Measurements from ENCODE around the gene ZNF311. TPM values are rescaled to one million over a fixed set of nuclear protein-coding genes. Genes with fewer than 3 reads are reported as not detected.
"Not testable (repeated sequence)": the region's sequence is repeated elsewhere in the genome, so short reads cannot be mapped to it uniquely, and the experiment has no call there.

The ZNF311 gene
- total RNA-seq, 2 donors from 2014 or later, result 1.9 to 4.3 TPM

DNA sequence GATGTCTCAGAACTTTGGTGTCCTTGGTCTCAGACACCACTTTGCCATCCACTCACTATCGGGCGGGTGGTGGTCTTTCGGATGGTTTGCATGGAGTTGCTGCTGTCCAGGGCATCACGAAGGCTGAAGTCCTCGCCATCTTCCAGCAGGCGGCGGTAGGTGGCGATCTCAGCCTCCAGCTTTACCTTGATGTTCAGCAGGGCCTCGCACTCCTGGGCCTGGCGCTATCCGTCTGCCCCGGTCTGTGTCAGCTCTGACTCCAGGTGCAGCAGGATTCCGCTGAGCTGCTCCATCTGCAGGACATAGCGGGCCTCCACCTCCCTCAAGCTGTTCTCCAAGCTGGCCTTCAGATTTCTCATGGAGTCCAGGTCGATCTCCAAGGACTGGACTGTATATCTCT, 36.0 kb downstream of the ZNF311 start:
- H3K4me1 ChIP-seq (replicated peaks), result no peaks in the 10 kb centered on the region
- no peak for DNase-seq (ENCODE audit: low spot score)
- H3K27ac ChIP-seq, result no peak overlapping the region
- intact Hi-C loops (cut with DNase I), result no loop called here
- 72% methylated on average over 15 of the region's 15 CpGs for WGBS
- TF ChIP-seq POLR2AphosphoS5 (IDR thresholded peaks at IDR 0.05) (no peak), POLR2A (IDR thresholded peaks at IDR 0.05) (no peak)
- TF ChIP-seq, protein P1, sequence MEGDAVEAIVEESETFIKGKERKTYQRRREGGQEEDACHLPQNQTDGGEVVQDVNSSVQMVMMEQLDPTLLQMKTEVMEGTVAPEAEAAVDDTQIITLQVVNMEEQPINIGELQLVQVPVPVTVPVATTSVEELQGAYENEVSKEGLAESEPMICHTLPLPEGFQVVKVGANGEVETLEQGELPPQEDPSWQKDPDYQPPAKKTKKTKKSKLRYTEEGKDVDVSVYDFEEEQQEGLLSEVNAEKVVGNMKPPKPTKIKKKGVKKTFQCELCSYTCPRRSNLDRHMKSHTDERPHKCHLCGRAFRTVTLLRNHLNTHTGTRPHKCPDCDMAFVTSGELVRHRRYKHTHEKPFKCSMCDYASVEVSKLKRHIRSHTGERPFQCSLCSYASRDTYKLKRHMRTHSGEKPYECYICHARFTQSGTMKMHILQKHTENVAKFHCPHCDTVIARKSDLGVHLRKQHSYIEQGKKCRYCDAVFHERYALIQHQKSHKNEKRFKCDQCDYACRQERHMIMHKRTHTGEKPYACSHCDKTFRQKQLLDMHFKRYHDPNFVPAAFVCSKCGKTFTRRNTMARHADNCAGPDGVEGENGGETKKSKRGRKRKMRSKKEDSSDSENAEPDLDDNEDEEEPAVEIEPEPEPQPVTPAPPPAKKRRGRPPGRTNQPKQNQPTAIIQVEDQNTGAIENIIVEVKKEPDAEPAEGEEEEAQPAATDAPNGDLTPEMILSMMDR (IDR thresholded peaks at IDR 0.05), result no peak
- H3K4me3 ChIP-seq, result no peak overlapping the region
- no peaks in the 10 kb centered on the region for H3K36me3 ChIP-seq
- H3K9me3 ChIP-seq, result no peaks in the 10 kb centered on the region
- H3K27me3 ChIP-seq (replicated peaks; ENCODE audit: insufficient read depth), result no peaks in the 10 kb centered on the region

DNA sequence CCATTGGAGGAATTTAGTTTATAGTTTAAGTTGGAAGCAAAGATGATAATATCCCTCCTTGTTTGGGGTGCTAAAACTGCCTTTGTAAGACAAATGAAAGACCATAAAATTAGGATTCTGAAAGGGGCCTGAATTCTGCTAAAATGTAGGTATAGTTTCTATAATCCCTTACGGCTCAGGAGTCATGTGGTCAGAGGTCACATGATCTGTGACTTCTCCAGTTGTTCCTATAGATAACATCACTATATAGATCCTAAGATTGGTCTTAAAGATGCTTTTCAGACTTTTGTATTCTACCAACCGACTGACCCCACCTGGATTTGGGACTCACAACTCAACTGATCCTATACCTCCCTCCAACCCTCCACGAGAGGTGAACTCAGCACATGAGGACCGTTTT, 36.6 kb downstream of the ZNF311 start:
- Histone ChIP-seq H3K4me1 (replicated peaks) (no peaks in the 10 kb centered on the region), H3K27me3 (replicated peaks; ENCODE audit: insufficient read depth) (no peaks in the 10 kb centered on the region), H3K4me3 (no peak overlapping the region), H3K27ac (no peak overlapping the region), H3K9me3 (no peaks in the 10 kb centered on the region), H3K36me3 (no peaks in the 10 kb centered on the region)
- no peak for TF ChIP-seq POLR2AphosphoS5 (IDR thresholded peaks at IDR 0.05)
- TF ChIP-seq POLR2A (IDR thresholded peaks at IDR 0.05), result no peak
- TF ChIP-seq, protein P1 (IDR thresholded peaks at IDR 0.05), result no peak
- DNase-seq (ENCODE audit: low spot score), result no peak
- intact Hi-C loops (cut with DNase I), result no loop called here
- 88% methylated on average over 4 of the region's 4 CpGs for WGBS

DNA sequence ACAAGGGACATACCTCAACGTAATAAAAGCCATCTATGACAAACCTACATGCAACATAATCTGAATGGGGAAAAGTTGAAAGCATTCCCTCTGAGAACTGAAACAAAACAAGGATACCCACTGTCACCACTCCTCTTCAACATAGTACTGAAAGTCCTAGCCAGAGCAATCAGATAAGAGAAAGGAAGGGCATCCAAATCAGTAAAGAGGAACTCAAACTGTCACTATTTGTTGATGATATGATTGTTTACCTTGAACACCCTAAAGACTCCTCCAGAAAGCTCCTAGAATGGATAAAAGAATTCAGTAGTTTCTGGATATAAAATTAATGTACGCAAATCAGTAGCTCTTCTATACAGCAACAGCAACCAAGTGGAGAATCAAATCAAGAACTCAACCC, 39.4 kb downstream of the ZNF311 start:
- H3K9me3 ChIP-seq, result no peaks in the 10 kb centered on the region
- TF ChIP-seq POLR2A (IDR thresholded peaks at IDR 0.05) (no peak), POLR2AphosphoS5 (IDR thresholded peaks at IDR 0.05) (no peak)
- TF ChIP-seq, protein P1 (IDR thresholded peaks at IDR 0.05), result no peak
- no peak overlapping the region for H3K27ac ChIP-seq
- H3K36me3 ChIP-seq, result no peaks in the 10 kb centered on the region
- DNase-seq (ENCODE audit: low spot score), result no peak
- intact Hi-C loops (cut with DNase I), result no loop called here
- no peak overlapping the region for H3K4me3 ChIP-seq
- WGBS, result 84% methylated on average over 2 of the region's 2 CpGs
- H3K4me1 ChIP-seq (replicated peaks), result no peaks in the 10 kb centered on the region
- no peaks in the 10 kb centered on the region for H3K27me3 ChIP-seq (replicated peaks; ENCODE audit: insufficient read depth)

DNA sequence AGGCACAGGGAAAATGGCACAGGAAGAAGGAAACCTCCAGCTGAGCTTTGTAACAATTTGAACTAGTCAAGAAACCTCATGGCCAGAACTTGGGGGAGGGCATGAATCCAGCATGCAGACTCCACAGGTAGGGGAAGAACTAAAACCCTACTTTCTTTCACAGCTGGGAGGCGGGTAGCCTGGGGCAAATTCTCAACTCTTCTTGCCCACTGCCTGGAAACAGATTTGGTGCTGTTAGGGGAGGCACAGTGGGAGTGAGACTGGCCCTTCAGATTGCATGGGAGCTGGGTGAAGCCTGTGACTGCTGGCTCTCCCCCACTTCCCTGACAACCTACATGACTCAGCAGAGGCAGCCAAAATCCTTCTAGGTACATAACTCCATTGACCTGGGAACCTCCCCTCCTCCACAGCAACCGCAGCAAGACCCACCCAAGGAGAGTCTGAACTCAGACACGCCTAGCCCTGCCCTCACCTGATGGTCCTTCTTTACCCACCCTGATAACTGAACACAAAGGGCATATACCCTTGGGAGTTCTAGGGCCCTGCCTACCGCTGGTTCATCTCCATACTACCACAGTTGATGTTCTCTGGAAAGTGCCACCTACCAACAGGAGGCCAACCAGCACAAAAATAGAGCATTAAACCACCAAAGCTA, 44.1 kb downstream of the ZNF311 start:
- Histone ChIP-seq H3K27me3 (replicated peaks; ENCODE audit: insufficient read depth) (no peaks in the 10 kb centered on the region), H3K36me3 (no peaks in the 10 kb centered on the region), H3K27ac (no peak overlapping the region), H3K9me3 (no peaks in the 10 kb centered on the region), H3K4me3 (no peak overlapping the region), H3K4me1 (replicated peaks) (no peaks in the 10 kb centered on the region)
- no peak for DNase-seq (ENCODE audit: low spot score)
- WGBS, result 89% methylated on average over 4 of the region's 4 CpGs
- intact Hi-C loops (cut with DNase I), result no loop called here
- TF ChIP-seq POLR2AphosphoS5 (IDR thresholded peaks at IDR 0.05) (no peak), POLR2A (IDR thresholded peaks at IDR 0.05) (no peak)
- TF ChIP-seq, protein P1 (IDR thresholded peaks at IDR 0.05), result no peak

DNA sequence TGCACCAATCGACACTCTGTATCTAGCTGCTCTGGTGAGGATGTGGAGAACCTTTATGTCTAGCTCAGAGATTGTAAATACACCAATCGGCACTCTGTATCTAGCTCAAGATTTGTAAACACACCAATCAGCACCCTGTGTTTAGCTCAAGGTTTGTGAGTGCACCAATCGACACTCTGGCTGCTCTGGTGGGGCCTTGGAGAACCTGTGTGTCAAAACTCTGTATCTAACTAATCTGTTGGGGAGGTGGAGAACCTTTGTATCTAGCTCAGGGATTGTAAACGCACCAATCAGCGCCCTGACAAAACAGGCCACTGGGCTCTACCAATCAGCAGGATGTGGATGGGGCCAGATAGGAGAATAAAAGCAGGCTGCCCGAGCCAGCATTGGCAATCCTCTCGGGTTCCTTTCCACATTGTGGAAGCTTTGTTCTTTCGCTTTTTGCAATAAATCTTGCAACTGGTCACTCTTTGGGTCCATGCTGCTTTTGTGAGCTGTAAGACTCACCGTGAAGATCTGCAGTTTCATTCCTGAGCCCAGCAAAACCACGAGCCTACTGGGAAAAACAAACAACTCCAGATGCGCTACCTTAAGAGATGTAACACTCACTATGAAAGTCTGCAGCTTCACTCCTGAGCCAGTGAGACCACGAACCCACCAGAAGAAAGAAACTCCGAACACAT, 46.4 kb downstream of the ZNF311 start:
- H3K4me1 ChIP-seq (replicated peaks); DNase-seq (ENCODE audit: low spot score); H3K27ac ChIP-seq; intact Hi-C loops (cut with DNase I); H3K9me3 ChIP-seq; H3K4me3 ChIP-seq; H3K27me3 ChIP-seq (replicated peaks; ENCODE audit: insufficient read depth); H3K36me3 ChIP-seq: not testable (repeated sequence)
- WGBS, result 87% methylated on average over 13 of the region's 13 CpGs

DNA sequence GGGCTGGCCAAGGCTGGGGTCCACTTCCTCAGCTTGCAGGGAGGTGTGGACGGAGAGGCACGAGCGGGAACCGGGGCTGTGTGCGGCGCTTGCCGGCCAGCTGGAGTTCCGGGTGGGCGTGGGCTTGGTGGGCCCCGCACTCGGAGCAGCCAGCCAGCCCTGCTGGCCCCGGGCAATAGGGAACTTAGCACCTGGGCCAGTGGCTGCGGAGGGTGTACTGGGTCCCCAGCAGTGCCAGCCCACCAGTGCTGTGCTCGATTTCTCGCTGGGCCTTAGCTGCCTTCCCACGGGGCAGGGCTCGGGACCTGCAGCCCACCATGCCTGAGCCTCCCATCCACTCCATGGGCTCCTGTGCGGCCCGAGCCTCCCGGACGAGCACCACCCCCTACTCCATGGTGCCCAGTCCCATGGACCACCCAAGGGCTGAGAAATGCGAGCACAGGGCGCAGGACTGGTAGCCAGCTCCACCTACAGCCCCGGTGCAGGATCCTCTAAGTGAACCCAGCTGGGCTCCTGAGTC, 47.3 kb downstream of the ZNF311 start:
- H3K4me1 ChIP-seq (replicated peaks); H3K27ac ChIP-seq; H3K27me3 ChIP-seq (replicated peaks; ENCODE audit: insufficient read depth); H3K4me3 ChIP-seq; H3K36me3 ChIP-seq; intact Hi-C loops (cut with DNase I); DNase-seq (ENCODE audit: low spot score); H3K9me3 ChIP-seq: not testable (repeated sequence)
- WGBS, result 95% methylated on average over 18 of the region's 24 CpGs
